Caki2 (cell line): Measurements from ENCODE around the gene UBE2E2. TPM values are rescaled to one million over a fixed set of nuclear protein-coding genes. Genes with fewer than 3 reads are reported as not detected.
A peak's percentile ranks its signal among the peaks of the same experiment; 100 is the strongest.

Experiments
- DNase-seq: peaks from one replicate; pipeline ENCODE4 v3.0.0-alpha.2; 2015; ENCODE audit warnings: low read depth
- in situ Hi-C: cut with HindIII; loops from 2 replicates; pipeline ENCODE4 v1.10.0; 2016; ENCODE audit warnings: low sequenced_read_pairs, low pct_unique_long_range_greater_than_20kb, mixed read lengths
- total RNA-seq: library from RNA; depleted of rRNA; stranded (reverse); fragments of >200 nt; shearing (Covaris generic); gene quantifications from 2 replicates; pipeline ENCODE4 v1.2.3, GENCODE V29; 2014; ENCODE audit warnings: low replicate concordance

The UBE2E2 gene
- total RNA-seq, 1 experiment from 2014 or later: 37.9 TPM

- in situ Hi-C loops: no loop called here
- DNase-seq: no peak
Measured at GRCh38 chr3:23553353-23553752, 350.2 kb downstream of the UBE2E2 start.

DNA sequence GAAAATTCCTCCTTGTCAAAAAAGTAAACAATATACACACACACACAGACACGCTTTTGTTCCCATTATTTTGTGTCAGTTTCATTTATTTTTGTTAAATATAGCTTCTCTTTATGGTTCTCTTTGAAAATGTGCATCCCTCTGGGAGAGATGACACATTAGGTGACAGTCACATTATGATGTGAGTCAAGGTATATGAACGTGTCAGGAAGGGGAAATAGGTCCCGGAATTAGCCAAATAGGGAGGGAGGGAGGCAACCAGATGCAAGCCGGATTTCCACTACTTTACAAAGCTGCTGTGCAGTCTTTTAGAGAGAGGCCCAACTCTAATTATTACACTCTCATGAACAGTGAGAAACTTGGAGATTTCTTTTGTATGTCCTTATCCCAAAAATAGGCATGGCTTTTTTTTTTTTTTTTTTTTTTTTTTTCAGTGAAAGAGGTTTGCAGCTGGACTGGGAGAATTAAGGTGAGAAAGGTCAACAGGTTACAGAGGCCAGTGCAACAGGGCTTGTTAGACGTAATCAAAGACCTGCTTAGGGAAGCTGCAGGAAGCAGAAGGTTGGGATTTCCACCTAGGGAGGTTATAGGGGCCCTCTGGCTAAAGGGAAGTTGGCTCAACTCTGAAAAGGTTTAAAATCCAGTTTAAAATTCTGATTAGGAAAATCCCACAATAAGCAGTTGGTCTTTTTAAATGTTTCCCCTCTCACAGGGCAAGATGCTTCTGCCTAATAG, 362.1 kb downstream of the UBE2E2 start:
- in situ Hi-C loops: no loop called here

GRCh38 chr3:23566499-23566898, 363.4 kb downstream of the UBE2E2 start:
- in situ Hi-C loops: no loop called here
- no peak for DNase-seq

More for the DNA sequence above, 362.1 kb downstream of the UBE2E2 start:
- no peak for DNase-seq

DNA sequence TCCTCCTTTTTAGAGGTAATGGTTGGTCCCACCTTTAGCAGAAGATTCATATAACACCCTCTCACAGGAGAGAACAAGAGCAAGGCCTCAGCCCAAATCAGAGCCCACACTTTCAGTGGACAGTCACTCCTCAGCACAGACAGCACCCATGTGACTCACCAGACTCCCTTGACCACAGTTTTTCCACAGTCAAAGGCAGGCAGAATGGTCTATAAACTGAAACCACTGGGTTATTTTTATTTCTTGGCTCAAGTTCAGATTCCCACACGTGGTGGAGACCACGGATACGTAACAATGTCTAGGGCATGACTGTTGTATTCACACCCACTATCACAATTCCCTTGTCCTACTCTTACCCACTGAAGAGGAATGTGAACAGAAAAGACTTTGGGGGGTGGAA, 364.8 kb downstream of the UBE2E2 start:
- DNase-seq: peak; percentile 67
- in situ Hi-C loops: no loop called here

GRCh38 chr3:23573827-23574226, 370.7 kb downstream of the UBE2E2 start:
- DNase-seq: no peak
- in situ Hi-C loops: no loop called here

DNA sequence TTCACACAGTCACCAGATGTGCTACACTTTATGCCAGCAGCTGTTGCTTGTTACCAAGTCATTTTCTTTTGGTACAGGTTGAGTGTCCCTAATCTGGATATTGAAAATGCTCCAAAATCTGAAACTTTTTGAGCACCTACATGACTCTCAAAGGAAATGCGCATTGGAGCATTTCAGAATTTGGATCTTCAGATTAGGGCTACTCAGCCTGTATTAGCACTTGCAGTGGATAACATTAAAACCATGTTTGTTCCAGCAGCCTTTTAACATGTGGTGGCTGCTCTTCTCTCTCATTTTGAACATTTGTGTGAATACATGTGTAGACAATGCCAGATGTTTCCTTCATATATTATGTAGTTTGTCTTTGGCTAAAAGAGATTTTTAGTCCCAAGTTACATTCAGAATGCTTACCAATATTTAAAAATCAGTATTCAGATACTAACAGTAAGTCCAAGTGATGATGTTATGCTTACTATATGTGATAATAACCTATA, 371.7 kb downstream of the UBE2E2 start:
- no peak for DNase-seq
- in situ Hi-C loops: no loop called here

DNA sequence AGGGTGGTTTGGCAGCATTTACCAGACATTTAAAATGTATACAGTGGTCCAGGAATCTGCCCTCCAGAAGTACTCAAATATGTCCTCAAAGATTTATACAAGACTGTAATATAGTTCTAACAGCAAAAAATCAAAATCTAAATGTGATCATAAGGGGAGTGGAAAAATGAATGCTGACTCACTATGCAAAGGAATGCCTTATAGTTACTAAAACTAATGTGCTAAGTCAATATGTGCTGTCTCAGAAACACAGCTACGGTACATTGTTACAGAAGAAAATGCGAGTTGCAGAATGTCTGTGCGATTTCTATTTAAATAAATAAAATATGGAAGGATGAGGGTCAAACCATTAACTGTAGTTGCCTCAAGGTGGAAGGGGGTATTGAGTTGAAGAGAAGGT, 372.6 kb downstream of the UBE2E2 start:
- in situ Hi-C loops: no loop called here
- no peak for DNase-seq

DNA sequence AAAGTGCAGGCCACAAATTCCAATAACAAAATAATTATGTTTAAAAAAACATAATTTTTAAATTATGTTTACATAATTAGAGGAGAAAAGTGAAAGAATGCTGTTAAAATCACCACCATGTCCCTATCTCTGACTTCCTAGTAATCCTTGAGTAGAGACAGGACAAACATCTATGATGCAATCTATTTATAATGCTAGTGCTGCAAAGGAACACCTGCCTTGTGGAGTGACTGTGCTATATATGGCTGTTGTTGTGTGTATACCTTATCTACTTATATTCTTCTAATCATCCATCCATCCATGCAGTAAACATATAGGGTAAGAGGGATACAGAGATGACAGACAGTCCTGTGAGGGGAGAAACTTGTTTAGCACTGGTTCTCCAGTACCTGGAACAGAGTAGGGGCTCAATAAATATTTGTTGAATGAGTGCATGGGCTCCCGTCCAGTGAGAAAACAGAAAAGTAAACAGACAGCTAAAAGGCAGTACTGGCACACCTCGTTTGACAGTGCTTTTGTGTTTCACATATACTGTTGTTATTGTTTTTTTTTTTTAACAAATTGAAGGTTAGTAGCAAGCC, 373.3 kb downstream of the UBE2E2 start:
- in situ Hi-C loops: no loop called here
- DNase-seq: no peak

DNA sequence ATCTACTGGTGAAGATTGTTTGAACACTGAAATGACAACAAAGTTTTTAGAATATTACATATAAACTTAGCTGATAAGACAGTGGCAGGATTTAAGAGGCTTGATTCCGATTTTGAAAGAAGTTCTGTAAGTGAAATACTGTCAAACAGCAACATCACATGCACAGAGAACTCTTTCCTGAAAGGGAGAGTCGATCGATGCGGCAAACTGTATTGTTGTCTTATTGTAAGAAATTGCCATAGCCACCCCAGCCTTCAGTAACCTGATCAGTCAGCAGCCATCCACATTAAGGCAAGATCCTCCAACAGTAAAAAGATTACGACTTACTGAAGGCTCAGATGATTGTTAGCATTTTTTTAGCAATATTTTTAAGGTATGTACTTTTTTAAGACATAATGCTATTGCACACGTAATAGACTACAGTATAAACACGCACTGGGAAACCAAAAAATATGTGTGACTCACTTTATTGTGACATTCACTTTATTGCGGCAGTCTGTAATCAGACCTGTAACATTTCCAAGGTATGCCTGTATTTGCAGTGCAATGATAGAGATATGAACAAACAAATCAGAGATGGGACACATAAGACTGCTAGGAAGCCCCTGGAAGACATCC, 377.1 kb downstream of the UBE2E2 start:
- in situ Hi-C loops: no loop called here
- DNase-seq: no peak

DNA sequence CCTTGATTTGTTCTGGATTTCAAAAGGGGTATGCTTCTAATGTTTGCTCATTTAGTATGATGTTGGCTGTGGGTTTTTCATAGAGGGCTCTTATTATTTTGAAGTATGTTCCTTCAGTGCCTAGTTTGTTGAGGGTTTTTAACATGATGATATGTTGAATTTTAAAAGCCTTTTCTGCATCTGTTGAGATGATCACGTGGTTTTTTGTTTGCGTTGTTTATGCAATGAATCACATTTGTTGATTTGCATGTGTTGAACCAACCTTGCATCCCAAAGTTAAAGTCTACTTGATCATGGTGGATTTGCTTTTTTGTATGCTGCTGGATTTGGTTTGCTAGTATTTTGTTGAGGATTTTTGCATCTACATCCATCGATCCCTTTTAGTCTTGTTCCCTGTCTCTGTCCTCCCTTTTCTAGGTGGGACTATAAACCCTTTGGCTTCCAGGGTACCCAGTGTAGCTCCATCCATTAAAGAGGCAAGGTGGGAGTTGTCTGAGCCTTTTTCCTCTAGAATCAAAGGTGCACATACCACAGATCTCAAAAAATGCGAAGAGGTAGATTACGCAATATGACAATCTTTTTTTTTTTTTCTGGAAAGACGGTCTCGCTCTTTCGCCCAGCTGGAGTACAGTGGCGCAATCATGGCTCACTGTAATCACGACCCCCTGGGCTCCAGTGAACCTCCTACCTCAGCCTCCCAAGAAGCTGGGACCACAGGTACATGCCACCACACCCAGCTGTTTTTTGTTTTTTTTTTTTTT, 381.0 kb downstream of the UBE2E2 start:
- in situ Hi-C loops: no loop called here
- no peak for DNase-seq

GRCh38 chr3:23587513-23587912, 384.4 kb downstream of the UBE2E2 start:
- DNase-seq: no peak
- in situ Hi-C loops: no loop called here

DNA sequence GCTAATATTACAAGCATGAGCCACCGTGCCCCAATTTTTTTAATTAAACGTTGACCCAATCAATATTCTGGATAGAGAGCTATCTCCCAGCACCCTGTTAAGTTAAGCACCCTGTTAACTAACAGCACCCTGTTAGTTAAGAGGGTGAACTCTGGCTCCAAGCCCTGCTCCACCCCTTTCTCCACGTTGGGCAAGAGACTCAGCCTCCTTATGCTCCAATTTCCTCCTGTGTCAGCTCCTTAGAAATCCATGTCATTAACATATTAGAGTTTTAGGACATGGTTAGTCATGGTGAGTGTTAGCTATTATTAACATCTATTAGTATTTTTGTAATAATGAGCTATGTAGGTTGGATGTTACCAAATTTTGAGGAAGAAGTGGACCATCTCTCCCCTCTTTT, 385.4 kb downstream of the UBE2E2 start:
- in situ Hi-C loops: no loop called here
- DNase-seq: no peak

- in situ Hi-C loops: no loop called here
- no peak for DNase-seq
Measured at GRCh38 chr3:23589602-23590001, 386.5 kb downstream of the UBE2E2 start.

- no peak for DNase-seq
Measured at GRCh38 chr3:23590424-23591273, 387.5 kb downstream of the UBE2E2 start.

GRCh38 chr3:23591374-23591773, 388.2 kb downstream of the UBE2E2 start:
- DNase-seq: no peak
- in situ Hi-C loops: no loop called here

More at GRCh38 chr3:23590424-23591273, 387.5 kb downstream of the UBE2E2 start:
- in situ Hi-C loops: no loop called here

GRCh38 chr3:23592961-23593931, 390.1 kb downstream of the UBE2E2 start:
- no peak for DNase-seq
- in situ Hi-C loops: no loop called here

- in situ Hi-C loops: no loop called here
- DNase-seq: no peak
Measured at GRCh38 chr3:23594066-23594465, 390.9 kb downstream of the UBE2E2 start.
